ENCODE results near the gene KXD1.

GRCh38 chr19:18606281-18607225, 48.9 kb downstream of the KXD1 start, which contains the start of gene CRLF1:
- TF ChIP-seq POLR2A (IDR thresholded peaks at IDR 0.05) (no peak), CTCF (IDR thresholded peaks at IDR 0.05) (no peak)

Measured in Peyer's patch (tissue), 4 donors.